Measurements from ENCODE around the gene PLD1.

The PLD1 gene

DNA sequence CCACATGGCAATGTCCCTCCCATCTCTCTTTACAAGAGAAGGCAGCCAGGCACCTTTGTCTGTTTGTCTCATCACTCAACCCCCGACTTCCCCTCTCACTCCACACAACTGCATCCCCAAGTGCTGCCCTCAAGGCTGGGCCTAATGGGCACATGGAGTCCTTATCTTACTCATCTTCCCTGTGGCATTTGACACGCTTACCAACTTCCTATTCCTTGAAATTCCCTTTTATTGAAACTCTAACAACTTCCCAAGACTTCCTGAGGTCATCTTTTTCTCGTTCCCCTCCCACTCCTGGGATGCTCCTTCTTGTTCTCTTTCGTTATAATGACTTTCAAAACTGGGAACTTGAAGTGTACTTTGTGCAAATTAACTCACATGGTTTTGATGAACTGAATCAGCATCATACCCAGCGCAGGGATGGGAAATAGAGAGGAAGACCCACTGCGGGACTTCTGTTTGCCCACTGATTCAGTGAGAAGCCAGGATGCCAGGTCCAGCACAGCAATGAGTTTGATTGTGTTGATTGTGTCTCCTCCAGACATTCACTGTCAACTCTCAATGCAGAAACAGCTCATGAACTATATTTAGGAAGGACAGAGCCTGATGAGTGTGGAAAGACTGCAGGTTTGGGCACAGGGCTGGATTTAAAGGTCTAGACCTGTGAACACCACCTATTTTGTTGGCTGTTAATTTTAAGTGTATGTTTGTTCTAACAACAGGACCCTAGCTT, 245.4 kb downstream of the PLD1 start (continued):
- TF ChIP-seq ZFP3 (tag by site-specific recombination; IDR thresholded peaks at IDR 0.05; ENCODE audit: low read depth) (no peak), ZNF660 (tag by site-specific recombination; IDR thresholded peaks at IDR 0.05) (no peak), ZNF366 (tag by site-specific recombination; conservative IDR thresholded peaks at IDR 0.05) (no peak), ZNF138 (tag by site-specific recombination; IDR thresholded peaks at IDR 0.05; ENCODE audit: borderline replicate concordance) (no peak), MZF1 (tag by site-specific recombination; IDR thresholded peaks at IDR 0.05; ENCODE audit: borderline replicate concordance) (peak; percentile 44; the same call in 1 of the 2 replicates), ZNF677 (tag by site-specific recombination; IDR thresholded peaks at IDR 0.05) (no peak), ZFHX2 (tag by site-specific recombination; conservative IDR thresholded peaks at IDR 0.05) (no peak)
- TF ChIP-seq, protein P1, sequence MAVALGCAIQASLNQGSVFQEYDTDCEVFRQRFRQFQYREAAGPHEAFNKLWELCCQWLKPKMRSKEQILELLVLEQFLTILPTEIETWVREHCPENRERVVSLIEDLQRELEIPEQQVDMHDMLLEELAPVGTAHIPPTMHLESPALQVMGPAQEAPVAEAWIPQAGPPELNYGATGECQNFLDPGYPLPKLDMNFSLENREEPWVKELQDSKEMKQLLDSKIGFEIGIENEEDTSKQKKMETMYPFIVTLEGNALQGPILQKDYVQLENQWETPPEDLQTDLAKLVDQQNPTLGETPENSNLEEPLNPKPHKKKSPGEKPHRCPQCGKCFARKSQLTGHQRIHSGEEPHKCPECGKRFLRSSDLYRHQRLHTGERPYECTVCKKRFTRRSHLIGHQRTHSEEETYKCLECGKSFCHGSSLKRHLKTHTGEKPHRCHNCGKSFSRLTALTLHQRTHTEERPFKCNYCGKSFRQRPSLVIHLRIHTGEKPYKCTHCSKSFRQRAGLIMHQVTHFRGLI (tag by site-specific recombination; IDR thresholded peaks at IDR 0.05), result no peak

DNA sequence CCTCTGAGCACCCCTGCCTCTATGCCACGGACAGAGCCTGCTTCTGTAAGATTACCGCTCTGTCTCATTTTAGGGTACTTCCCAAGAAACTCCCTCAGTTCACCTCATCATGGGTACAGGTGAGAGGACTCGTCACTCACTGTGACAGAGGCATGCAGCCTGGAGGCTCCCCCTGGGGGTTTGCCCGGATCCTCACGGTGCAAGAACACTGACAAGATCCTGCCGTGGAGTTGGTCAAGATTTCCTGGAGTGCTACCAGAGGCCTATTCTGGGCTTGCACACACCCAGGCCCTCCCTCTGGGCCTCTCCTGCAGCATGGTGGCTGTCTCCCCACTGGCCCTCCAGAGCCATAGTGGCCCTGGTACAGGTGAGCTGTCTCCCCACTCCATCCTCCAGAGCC, 247.0 kb downstream of the PLD1 start:
- H3K27ac ChIP-seq (ENCODE audit: extremely low read depth, low read depth, low read length), result no peak overlapping the region
- no peaks in the 10 kb centered on the region for H3K36me3 ChIP-seq (ENCODE audit: control insufficient read depth in 2 of 2, insufficient read depth in 1 of 2, low read length in 2 of 2)
- TF ChIP-seq MYNN (tag by site-specific recombination; IDR thresholded peaks at IDR 0.05; ENCODE audit: borderline replicate concordance) (no peak), ZNF426 (tag by site-specific recombination; IDR thresholded peaks at IDR 0.05) (no peak), RBAK (tag by site-specific recombination; IDR thresholded peaks at IDR 0.05) (no peak), ZNF148 (tag by site-specific recombination; IDR thresholded peaks at IDR 0.05; ENCODE audit: borderline replicate concordance) (no peak), ZSCAN30 (tag by site-specific recombination; IDR thresholded peaks at IDR 0.05) (no peak), GLI4 (tag by site-specific recombination; IDR thresholded peaks at IDR 0.05) (no peak), YY2 (tag by site-specific recombination; IDR thresholded peaks at IDR 0.05) (no peak), ZEB2 (tag by site-specific recombination; IDR thresholded peaks at IDR 0.05) (no peak), ZNF433 (tag by site-specific recombination; IDR thresholded peaks at IDR 0.05; ENCODE audit: low read depth) (no peak), ZBTB26 (tag by site-specific recombination; optimal IDR thresholded peaks at IDR 0.05) (no peak), KLF10 (tag by site-specific recombination; IDR thresholded peaks at IDR 0.05) (no peak)
- TF ChIP-seq, protein P1 (tag by site-specific recombination; IDR thresholded peaks at IDR 0.05), result no peak
- TF ChIP-seq, protein P2, sequence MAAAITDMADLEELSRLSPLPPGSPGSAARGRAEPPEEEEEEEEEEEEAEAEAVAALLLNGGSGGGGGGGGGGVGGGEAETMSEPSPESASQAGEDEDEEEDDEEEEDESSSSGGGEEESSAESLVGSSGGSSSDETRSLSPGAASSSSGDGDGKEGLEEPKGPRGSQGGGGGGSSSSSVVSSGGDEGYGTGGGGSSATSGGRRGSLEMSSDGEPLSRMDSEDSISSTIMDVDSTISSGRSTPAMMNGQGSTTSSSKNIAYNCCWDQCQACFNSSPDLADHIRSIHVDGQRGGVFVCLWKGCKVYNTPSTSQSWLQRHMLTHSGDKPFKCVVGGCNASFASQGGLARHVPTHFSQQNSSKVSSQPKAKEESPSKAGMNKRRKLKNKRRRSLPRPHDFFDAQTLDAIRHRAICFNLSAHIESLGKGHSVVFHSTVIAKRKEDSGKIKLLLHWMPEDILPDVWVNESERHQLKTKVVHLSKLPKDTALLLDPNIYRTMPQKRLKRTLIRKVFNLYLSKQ (tag by site-specific recombination; IDR thresholded peaks at IDR 0.05; ENCODE audit: borderline replicate concordance), result no peak
- no peaks in the 10 kb centered on the region for H3K9me3 ChIP-seq (ENCODE audit: control insufficient read depth, insufficient read depth, low read depth, low read length)
- ChIA-PET CTCF (interaction anchor here (0.6 to 0.7 kb wide), 3 partner anchors 155 to 1149 kb away, joined by 3 to 5 read pairs (median 3); no protein-coding TSS in a partner anchor), POLR2A (interaction anchor here (0.7 kb wide), 1 partner anchor 108 kb away, joined by 3 read pairs; no protein-coding TSS in a partner anchor)
- no peak overlapping the region for H3K4me3 ChIP-seq (ENCODE audit: low read depth, low read length)
- H3K4me1 ChIP-seq (ENCODE audit: control insufficient read depth, insufficient read depth, low read length), result peaks cover 4% of the 10 kb centered on the region

All from HEK293 (cell line).